Activated naive CD4-positive, alpha-beta T cell treated with anti-CD3 and anti-CD28 coated beads, Interleukin-2, amount 50 U/mL, for 16 hours (primary cell): ENCODE measurements around the gene ZCWPW1.
A peak's percentile ranks its signal among the peaks of the same experiment; 100 is the strongest.

ENCODE experiments used
- DNase-seq: peaks from one replicate; pipeline ENCODE4 v3.0.0-alpha.2; 2020

ZCWPW1 gene

DNA sequence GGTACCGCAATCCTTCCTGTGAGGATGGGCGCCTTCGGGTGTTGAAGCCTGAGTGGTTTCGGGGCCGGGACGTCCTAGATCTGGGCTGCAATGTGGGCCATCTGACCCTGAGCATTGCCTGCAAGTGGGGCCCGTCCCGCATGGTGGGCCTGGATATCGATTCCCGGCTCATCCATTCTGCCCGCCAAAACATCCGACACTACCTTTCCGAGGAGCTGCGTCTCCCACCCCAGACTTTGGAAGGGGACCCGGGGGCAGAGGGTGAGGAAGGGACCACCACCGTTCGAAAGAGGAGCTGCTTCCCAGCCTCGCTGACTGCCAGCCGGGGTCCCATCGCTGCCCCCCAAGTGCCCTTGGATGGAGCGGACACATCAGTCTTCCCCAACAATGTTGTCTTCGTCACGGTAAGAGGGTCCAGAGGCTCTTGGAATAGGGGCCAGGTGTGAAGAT, 2.8 kb upstream of the ZCWPW1 start:
- no peak for DNase-seq

DNA sequence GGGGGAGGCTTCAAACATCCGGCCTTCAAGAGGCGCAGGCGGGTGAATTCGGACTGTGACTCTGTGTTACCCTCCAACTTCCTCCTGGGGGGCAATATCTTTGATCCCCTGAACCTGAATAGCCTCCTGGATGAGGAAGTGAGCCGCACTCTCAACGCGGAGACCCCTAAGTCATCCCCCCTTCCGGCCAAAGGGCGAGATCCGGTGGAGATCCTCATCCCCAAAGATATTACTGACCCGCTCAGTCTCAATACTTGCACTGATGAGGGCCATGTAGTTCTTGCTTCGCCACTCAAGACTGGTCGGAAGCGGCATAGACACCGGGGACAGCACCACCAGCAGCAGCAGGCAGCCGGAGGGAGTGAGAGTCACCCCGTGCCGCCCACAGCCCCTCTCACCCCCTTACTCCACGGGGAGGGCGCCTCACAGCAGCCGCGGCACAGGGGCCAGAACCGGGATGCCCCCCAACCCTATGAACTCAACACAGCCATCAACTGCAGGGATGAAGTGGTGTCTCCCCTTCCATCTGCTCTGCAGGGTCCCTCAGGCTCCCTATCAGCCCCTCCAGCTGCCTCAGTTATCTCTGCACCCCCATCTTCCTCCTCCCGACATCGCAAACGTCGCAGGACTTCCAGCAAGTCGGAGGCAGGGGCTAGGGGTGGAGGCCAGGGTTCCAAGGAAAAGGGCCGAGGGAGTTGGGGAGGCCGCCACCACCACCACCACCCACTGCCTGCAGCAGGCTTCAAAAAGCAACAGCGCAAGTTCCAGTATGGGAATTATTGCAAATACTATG, 2.2 kb upstream of the ZCWPW1 start:
- peak; percentile 52 for DNase-seq

DNA sequence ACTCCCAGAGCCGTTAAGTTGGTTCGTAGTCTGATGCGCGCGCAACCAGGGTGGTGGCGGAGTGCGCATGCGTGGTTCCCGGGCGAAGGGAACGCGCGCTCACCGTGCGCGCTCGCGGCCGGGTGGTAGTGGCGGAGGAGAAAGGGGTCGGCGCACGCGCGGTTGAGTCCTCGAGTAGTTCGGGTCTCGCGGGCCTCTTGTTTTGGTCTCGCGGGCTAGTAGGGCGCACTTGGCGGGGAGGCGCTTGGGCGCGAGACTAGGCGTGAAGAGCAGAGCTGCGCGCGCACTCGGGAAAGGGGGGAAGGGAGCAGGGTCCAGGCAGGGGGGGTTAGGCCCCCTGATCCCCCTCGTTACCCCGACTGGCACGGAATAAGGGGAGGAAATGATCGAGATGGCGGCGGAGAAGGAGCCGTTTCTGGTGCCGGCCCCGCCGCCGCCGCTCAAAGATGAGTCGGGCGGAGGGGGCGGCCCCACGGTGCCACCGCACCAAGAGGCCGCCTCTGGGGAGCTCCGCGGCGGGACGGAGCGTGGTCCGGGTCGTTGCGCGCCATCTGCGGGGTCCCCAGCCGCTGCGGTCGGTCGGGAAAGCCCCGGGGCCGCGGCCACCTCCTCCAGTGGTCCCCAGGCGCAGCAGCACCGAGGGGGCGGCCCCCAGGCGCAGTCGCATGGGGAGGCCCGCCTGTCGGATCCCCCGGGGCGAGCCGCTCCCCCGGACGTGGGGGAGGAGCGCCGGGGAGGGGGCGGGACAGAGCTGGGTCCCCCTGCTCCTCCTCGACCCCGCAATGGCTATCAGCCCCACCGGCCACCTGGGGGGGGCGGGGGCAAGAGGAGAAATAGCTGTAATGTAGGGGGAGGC, 1.4 kb upstream of the ZCWPW1 start, which contains the start of gene MEPCE:
Gene MEPCE (plus strand): TSS at position 195 of the 856 bp plus-strand sequence. CDS start 188 bp downstream, at position 383.
- DNase-seq, result peak; percentile 96

DNA sequence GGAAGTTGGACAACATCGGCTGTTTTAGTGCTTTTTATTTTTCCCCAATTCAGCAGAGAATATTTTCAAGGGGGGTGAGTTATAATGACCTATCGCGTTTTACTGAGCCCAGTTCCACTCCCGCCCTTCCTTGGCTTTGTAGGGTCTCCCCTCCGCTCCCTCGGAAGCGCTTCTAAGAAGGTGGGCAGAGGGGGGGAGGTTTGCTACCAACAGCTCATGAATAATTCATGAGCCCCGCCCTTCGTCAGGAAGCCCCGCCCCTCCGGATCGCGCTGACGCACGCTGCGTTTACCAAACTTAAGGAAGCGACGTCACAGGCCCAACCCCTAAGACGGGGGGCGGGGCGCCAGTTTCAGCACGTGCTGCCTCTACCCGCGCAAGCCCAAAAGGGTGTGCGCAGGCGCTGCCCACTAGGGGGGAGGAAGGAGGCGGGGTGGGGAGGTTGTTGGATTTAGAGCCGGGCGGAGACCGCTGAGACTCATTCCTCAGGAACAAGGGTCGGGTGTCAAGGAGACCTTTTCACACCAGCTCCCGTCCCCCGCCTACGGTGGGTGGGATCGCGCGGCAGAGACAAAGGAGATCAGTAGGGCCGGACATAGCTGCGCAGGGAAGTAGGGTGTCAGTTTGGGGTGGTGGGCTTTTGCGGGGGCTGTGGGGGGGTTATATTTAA, 599 bp upstream of the ZCWPW1 start:
- peak; percentile 100 for DNase-seq

DNA sequence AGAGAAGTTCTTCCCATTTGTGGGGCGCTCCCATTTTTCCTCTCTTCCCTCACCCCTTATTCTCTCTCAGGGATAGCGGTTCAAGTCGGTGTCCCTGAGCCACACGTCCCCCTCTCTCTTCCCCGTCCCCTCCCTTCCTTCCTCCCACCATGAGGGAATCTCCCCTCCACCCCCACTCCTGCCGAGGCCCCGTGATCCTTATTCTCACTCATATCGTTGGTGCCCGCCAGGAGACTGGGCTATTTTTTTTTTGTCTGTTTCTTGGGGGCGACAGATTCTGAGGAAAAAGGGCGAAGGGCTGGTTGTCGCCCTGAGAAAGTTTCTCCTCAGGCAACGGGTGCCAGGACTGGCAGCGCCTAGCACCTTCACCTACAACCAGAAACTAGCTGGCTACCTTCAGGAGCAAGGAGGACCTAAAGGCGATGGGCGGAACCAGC, 723 bp downstream of the ZCWPW1 start:
- DNase-seq, result no peak

DNA sequence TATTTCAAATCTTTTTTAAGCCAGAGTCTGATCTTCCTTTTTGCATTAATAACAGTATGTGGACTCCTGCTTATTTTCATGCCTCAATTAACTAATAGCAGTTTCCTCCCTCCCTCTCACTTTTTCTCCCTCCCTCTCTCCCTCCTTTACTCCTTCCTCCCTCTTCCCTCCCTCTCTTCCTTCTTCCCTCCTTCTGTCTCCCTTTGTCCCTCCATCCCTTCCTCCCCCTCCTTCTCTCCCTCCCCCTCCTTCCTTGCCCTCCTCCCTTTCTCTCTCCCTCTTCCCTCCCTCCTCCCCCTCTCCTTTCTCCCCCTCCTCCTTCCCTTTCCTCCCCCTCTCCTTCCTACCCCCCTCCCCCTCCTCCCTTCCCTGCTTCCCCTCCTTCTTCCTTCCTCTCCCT, 2.0 kb downstream of the ZCWPW1 start:
- no peak for DNase-seq

DNA sequence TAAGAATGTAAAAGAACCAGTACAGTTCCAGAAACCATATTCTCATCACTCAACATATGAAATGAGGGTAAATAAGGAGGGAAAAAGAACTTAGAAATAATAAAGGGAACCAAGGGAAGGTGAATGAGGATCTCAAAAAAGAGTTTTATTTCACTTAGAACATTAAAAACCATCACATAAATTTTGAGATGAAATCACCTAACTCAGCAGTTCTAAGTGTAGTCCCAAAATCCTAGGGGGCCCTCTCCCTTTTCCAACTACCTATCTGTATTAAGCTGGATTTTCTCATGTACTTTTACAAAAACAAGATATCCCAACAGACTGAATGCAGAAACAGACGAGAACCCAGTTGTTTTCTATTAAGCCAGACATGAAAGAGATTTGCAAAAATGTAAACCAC, 3.2 kb downstream of the ZCWPW1 start:
- no peak for DNase-seq

DNA sequence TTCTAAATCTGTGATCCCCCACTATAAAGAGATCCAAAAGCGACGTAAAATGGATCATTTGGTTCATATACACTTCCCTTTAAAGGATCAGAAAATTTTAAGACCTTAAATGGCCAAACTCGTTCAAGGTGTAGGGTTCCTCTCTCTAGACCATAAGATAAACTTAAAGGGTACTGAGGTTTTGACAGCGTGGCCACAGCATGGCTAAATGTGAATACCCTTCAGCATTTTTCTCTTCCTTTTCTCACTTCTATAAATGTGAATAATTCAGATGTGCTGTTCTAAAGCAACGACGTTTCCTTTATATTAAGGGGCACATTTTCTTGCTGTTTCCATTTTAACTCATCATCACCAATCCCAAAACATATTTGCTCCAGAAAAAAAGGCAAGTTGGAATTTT, 5.2 kb downstream of the ZCWPW1 start:
- no peak for DNase-seq

DNA sequence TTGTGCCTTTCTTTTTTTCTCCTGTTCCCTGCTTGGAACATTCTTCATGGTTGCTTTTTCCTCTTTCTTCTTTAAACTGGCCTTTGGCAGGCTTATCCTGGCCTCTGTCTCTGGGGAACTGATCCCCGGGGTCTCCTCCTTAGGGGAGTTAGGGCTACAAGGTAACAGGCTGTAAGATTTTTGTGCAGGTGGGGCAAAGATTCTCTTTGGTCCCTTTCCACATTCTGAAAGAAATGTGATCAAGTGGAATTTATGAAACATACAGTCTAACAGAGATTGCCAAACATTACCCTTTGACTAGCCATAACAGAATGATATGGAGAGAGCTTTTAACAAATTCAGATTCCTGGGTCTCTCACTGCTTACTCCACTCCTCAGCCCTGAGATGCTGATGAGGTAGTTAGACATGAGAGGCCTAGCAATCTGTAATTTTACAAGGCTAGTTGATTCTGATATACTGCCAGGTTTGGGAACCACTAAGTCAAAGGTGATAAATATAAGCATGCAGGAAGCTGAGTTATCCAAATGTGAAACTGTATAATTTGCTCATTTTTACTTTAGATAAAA, 8.8 kb downstream of the ZCWPW1 start:
- DNase-seq, result no peak

DNA sequence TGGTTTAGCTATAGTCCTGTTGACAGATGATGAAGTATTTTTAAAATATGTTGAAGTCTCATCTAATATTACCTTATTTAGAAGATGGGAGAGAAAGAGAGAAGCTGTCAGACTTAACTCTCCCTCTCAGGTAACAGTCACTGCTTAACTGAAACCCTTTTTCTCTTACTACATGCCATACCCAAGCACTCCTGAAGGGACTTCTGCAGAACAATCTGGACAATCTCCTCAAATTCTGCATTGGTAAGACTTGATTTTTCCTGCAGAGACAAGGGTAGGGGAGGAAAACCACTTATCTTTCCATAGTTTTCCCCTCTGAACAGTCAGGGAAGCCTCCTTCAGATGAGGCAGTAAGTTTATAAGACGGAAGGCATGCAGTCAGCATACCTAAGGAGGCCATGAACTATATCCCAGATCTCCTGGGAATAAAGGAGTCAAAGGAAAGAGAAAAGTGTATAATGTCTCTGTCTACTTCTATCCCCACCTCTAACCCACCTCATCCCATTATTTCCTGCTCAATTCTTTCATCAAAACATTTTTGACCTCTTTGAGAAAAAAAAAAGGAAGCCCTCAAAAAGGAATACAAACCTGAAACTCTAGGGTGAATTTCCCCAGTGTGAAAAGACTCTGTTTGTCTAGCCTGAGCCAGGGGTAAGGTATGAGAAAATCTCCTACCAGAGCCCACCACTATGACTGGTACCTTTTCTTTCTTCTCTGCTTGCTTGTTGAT, 9.4 kb downstream of the ZCWPW1 start:
- no peak for DNase-seq

DNA sequence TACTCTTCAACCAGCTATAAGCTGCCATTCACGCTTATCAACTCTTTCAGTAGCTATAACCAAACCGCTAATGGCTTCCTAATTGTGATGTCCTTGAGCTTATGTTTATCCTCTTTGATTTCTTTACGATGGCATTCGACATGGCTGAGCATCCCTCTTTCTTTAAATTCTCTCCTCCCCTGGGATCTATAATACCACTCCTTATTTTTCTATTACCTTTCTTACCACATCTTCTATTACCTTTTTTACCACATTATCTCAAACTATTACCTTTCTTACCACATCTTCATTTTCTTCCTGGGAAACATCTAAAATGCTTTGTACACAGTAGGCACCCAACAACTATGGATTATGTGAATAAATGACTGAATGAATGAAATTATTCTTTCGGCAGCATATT, 13.1 kb downstream of the ZCWPW1 start:
- DNase-seq, result no peak

DNA sequence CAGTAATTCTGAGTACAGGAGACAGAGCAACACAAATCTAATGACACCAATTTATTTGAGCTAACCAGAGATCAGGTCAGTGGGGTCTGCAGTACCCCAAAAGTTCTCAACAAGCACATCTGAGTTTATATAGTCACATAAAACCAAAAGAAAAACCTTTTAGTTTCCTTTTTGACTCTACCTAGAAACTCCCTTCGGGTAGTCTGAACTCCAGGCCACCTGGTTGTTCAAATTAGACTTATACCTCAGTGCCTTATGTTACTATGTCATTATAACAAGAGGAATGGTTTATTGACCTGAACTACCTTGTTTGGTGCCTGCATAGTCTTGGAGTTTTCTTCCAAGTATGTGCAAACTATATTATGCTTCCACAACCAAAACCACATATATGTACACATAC, 14.6 kb downstream of the ZCWPW1 start:
- DNase-seq, result no peak

DNA sequence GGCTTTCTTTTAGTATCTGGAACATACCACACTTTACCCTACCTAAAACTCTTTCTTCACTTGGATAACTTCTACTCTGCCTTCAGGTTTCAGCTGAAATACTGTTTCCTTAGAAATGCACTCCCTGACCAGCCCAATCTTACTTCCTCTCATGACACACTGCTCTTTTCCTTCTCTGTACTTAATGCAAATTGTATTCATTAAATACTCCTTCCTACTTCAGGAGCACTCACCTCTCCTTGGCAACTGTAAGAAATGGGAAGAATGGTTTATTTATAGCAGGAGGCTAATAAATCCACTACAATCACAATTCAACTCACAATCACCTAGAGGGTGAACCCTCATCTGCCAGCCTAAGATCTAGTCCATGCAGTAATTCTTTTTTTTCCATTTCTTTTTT, 15.2 kb downstream of the ZCWPW1 start:
- DNase-seq, result no peak

DNA sequence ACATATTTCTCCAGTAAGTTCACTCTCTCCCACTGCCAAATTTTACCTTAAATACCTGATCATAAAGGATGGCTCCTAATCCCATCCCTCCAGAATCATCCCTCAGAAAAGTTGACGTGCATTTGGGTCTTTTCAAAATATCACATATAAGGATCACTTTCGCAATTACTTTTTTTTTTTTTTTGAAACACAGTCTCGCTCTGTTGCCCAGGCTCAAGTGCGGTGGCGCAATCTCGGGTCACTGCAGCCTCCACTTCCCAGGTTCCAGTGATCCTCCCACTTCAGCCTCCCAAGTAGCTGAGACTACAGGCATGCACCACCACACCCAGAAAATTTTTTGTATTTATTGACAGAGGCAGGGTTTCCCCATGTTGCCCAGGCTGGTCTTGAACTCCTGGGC, 17.4 kb downstream of the ZCWPW1 start:
- no peak for DNase-seq

DNA sequence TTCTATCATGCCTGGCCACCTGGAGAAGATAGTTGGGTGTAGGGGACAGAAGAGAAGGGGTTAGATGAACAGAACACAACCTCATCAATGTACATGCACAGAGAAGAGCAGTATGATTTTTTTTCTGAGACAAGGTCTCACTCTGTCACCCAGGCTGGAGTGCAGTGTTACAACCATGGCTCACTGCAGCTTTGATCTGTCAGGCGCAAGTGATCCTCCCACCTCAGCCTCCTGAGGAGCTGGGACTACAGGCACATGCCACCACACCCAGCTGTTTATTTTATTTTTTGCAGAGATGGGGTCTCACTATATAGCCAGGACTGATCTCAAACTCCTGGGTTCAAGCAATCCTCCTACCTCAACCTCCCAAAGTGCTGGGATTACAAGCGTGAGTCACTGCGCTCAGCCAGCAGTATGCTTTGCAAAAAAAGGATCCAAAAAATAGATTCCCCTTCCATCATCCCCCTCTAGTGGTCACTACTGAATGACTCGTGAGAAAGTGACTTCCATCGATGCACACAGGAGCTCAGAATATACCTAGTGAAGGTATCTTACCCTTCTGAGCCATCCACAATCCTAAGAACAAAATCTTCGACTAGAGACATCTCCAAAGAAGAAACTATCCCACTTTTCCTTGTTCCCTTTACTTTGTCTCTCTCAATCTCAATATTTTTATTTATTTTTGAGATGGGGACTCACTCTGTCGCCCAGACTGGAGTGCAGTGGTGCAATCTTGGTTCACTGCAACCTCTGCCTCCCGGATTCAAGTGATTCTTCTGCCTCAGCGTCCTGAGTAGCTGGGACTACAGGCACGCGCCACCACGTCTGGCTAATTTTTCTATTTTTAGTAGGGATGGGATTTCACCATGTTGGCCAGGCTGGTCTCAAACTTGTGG, 21.0 kb downstream of the ZCWPW1 start:
- DNase-seq, result peak; percentile 30

DNA sequence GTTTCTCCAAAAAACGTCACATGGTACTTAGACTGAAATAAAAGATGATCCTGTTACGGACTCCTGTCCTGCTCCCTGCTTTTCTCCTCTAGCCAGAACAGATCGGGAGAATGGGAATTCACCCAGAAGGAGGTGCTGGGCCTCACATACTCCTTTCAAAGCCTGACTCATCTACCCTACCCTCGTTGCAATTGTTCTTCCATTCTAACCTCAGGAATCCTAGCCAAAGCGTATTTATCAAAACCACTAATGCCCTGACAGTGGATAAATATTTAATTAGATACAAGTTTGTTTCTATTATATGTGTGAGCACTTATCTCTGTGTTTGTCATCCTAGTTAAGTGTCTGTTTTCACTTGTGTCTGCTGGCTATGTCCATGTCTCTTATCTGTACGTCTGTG, 21.7 kb downstream of the ZCWPW1 start:
- no peak for DNase-seq

DNA sequence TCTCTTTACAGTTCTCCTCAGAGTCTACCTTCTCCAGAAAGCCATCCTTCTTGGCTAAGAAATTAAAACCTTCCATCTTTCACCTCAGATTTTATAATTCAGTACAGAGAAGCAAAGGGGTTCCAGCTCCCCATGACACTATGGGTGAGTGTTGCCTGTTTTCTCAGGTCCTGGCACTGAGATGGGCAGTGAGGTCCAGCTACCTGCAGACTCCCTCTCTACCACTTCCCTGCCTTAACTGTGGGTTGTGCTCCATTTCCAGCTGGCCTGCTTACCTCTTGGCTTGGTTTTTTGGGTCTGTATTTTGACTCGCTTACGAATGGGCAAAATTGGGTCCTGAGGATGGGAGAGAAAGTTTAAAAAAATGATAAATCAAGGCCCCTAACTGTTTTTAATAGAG, 26.3 kb downstream of the ZCWPW1 start:
- DNase-seq, result no peak

DNA sequence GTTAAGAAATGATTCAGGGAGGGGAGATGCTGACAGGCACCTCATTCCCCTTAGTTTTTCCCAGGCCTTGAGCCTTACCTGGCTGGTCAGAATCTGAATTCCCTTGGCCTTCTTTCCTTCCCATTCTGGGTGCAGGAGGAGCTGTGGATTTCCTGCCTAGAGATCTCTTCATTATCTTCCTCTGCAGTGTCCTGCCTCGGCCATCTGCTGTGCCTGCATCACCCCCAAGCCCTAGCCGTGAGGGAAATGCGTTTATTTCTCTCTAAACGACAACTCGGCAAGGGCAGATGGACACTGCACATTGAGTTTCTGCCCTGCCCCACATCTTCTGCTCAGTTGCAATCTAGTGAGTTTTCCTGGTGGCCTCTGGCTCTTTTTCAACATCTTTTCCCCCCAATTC, 26.7 kb downstream of the ZCWPW1 start:
- DNase-seq, result no peak

DNA sequence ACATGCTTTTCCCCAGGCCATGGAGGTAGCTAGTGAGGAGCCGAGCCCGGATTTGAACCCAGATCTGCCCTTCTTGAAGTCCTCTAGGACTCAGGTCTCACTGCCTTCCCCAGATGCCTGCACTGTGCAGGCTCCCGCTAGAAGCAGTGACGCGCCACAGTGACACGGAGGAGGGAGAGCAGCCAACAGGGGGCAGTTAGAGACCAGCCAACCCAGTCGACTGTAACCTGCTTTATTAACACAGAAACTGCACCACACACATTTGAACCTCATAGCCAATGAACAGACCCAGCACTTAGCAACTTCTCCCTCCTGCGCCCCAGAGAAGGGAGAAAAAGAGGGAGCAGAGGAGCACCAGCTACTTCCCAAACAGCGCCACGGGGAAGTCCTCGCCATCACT, 27.8 kb downstream of the ZCWPW1 start:
- DNase-seq, result no peak

DNA sequence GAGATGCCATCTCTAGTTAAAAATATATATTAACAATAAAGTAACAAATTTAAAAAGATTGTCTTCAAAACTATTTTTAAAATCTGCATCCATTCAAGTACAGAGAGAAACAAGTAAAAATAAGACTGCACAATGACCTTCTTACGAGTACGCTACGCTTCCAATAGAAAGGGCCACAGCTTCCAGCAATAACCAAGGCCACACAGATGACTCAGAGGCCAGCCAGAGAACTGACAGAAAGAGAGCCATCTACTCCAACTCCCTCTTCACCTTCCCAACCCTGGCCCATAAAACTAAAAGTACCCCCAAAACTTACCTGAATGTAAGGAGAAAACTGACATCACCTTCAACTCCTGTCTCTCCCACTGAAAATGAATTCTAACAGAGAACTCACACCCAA, 28.5 kb downstream of the ZCWPW1 start:
- DNase-seq, result no peak

DNA sequence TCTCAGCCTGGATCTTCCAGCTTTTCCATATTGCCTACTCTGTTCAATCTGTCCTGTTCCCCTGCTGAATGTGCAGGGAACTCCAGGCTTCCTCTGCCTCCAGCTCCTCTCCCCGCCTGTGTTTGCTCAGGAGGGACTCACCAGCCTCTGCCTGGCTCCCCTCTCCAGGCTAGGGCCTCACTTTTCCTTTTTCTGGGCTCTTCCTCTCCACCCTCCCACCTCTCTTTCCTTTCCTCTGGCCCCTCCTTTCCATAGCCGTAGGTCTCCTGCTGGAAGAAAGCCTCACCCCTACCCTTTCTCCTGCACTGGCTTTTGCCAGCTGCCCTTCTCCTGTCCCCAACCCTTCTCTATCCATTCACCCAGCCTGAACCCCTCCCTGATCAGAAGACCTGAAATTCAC, 30.3 kb downstream of the ZCWPW1 start:
- no peak for DNase-seq
